NCI-H2196 (cell line): ENCODE measurements around the gene NPEPPS.
"Not testable (repeated sequence)": the region's sequence is repeated elsewhere in the genome, so short reads cannot be mapped to it uniquely, and the experiment has no call there.

Experiments used
- DNase-seq: peaks from one replicate; lab custom pipeline; 2025; ENCODE audit not compliant: unreplicated experiment; lab: John Stamatoyannopoulos, UW

Gene NPEPPS

GRCh38 chr17:47530557-47531232 is at the start of gene NPEPPS:
NPEPPS (plus strand) TSS chr17:47531108; CDS start chr17:47531301, 193 bp downstream.
- peak; percentile 83 for DNase-seq

GRCh38 chr17:47491841-47492212 is 39.1 kb upstream of the NPEPPS start:
- not testable (repeated sequence) for DNase-seq

GRCh38 chr17:47499074-47499473 is 31.8 kb upstream of the NPEPPS start:
- DNase-seq: not testable (repeated sequence)

GRCh38 chr17:47499494-47499893 is 31.4 kb upstream of the NPEPPS start:
- DNase-seq: not testable (repeated sequence)

GRCh38 chr17:47500620-47501019 is 30.3 kb upstream of the NPEPPS start:
- DNase-seq: not testable (repeated sequence)

GRCh38 chr17:47502122-47502731 is 28.7 kb upstream of the NPEPPS start:
- DNase-seq: not testable (repeated sequence)

GRCh38 chr17:47502776-47503455 is 28.0 kb upstream of the NPEPPS start:
- DNase-seq: not testable (repeated sequence)

- DNase-seq: not testable (repeated sequence)
Observed at GRCh38 chr17:47511701-47512146, 19.2 kb upstream of the NPEPPS start.

- not testable (repeated sequence) for DNase-seq
Observed at GRCh38 chr17:47513301-47513700, 17.6 kb upstream of the NPEPPS start.

GRCh38 chr17:47518880-47519279 is 12.0 kb upstream of the NPEPPS start:
- not testable (repeated sequence) for DNase-seq

- DNase-seq: not testable (repeated sequence)
Observed at GRCh38 chr17:47519365-47519764, 11.5 kb upstream of the NPEPPS start.

GRCh38 chr17:47520279-47520678 is 10.6 kb upstream of the NPEPPS start:
- not testable (repeated sequence) for DNase-seq

- not testable (repeated sequence) for DNase-seq
Observed at GRCh38 chr17:47521434-47521833, 9.5 kb upstream of the NPEPPS start.

GRCh38 chr17:47522341-47522740 is 8.6 kb upstream of the NPEPPS start:
- DNase-seq: not testable (repeated sequence)

GRCh38 chr17:47531233-47531820 is 419 bp downstream of the NPEPPS start:
- not testable (repeated sequence) for DNase-seq

- DNase-seq: not testable (repeated sequence)
Observed at GRCh38 chr17:47539085-47539484, 8.2 kb downstream of the NPEPPS start.

- not testable (repeated sequence) for DNase-seq
Observed at GRCh38 chr17:47541676-47542075, 10.8 kb downstream of the NPEPPS start.

- not testable (repeated sequence) for DNase-seq
Observed at GRCh38 chr17:47544327-47544726, 13.4 kb downstream of the NPEPPS start.

- not testable (repeated sequence) for DNase-seq
Observed at GRCh38 chr17:47554733-47555132, 23.8 kb downstream of the NPEPPS start.

- not testable (repeated sequence) for DNase-seq
Observed at GRCh38 chr17:47556108-47556507, 25.2 kb downstream of the NPEPPS start.

- DNase-seq: not testable (repeated sequence)
Observed at GRCh38 chr17:47560517-47561043, 29.7 kb downstream of the NPEPPS start.
